Muscle layer of duodenum (tissue), 2 donors: Measurements from ENCODE around the gene NOL11.
"Not testable (repeated sequence)": the region's sequence is repeated elsewhere in the genome, so short reads cannot be mapped to it uniquely, and the experiment has no call there.

Source experiments
- H3K27ac ChIP-seq: one replicate; pipeline ENCODE4 v1.7.0; 2013; ENCODE audit warnings: mild to moderate bottlenecking, low read length
- H3K27me3 ChIP-seq: one replicate; pipeline ENCODE4 v1.7.0; 2013; ENCODE audit warnings: low read depth, mild to moderate bottlenecking, control low read depth, low read length
- H3K36me3 ChIP-seq, 2 donors: one replicate each; pipeline ENCODE4 v1.7.0; 2013; ENCODE audit warnings: low read length in 2 of 2, control low read depth in 1 of 2, mild to moderate bottlenecking in 1 of 2; ENCODE audit not compliant: insufficient read depth in 2 of 2, control insufficient read depth in 1 of 2
- H3K4me1 ChIP-seq, 2 donors: one replicate each; pipeline ENCODE4 v1.7.0; 2013; ENCODE audit warnings: low read length in 2 of 2, mild to moderate bottlenecking in 2 of 2, control low read depth in 1 of 2, moderate library complexity in 1 of 2; ENCODE audit not compliant: insufficient read depth in 2 of 2, control insufficient read depth in 1 of 2
- H3K4me3 ChIP-seq, 2 donors: one replicate each; pipeline ENCODE4 v1.7.0; 2013; ENCODE audit warnings: low read length in 2 of 2, low read depth in 1 of 2, mild to moderate bottlenecking in 1 of 2
- H3K9me3 ChIP-seq, 2 donors: one replicate each; pipeline ENCODE4 v1.7.0; 2013; ENCODE audit warnings: low read length in 2 of 2, control low read depth in 1 of 2, mild to moderate bottlenecking in 1 of 2; ENCODE audit not compliant: control insufficient read depth in 1 of 2
- donor health status: healthy.

NOL11 gene

GRCh38 chr17:67733449-67733848 is 15.7 kb downstream of the NOL11 start:
- H3K9me3 ChIP-seq, result peaks cover 0 to 4% of the 10 kb centered on the region in 2 donors
- H3K27ac ChIP-seq, result no peak overlapping the region
- no peaks in the 10 kb centered on the region for H3K27me3 ChIP-seq
- no peaks in the 10 kb centered on the region for H3K4me1 ChIP-seq
- H3K36me3 ChIP-seq, result peaks cover 49 to 69% of the 10 kb centered on the region in 2 donors
- no peak overlapping the region for H3K4me3 ChIP-seq

GRCh38 chr17:67737145-67737544 is 19.4 kb downstream of the NOL11 start:
- Histone ChIP-seq H3K4me3 (no peak overlapping the region), H3K9me3 (no peaks in the 10 kb centered on the region), H3K4me1 (no peaks in the 10 kb centered on the region), H3K27ac (no peak overlapping the region), H3K27me3 (no peaks in the 10 kb centered on the region), H3K36me3 (peaks cover 51 to 73% of the 10 kb centered on the region in 2 donors)

GRCh38 chr17:67742025-67742424 is 24.3 kb downstream of the NOL11 start:
- peaks cover 50 to 76% of the 10 kb centered on the region in 2 donors for H3K36me3 ChIP-seq
- no peak overlapping the region for H3K4me3 ChIP-seq
- no peak overlapping the region for H3K27ac ChIP-seq
- H3K27me3 ChIP-seq, result no peaks in the 10 kb centered on the region
- no peaks in the 10 kb centered on the region for H3K9me3 ChIP-seq
- H3K4me1 ChIP-seq, result no peaks in the 10 kb centered on the region

GRCh38 chr17:67746704-67747571 is 29.2 kb downstream of the NOL11 start:
- no peaks in the 10 kb centered on the region for H3K9me3 ChIP-seq
- no peaks in the 10 kb centered on the region for H3K4me1 ChIP-seq
- H3K36me3 ChIP-seq, result peaks cover 27 to 66% of the 10 kb centered on the region in 2 donors
- no peaks in the 10 kb centered on the region for H3K27me3 ChIP-seq
- H3K4me3 ChIP-seq, result no peak overlapping the region
- no peak overlapping the region for H3K27ac ChIP-seq

GRCh38 chr17:67747681-67748235 is 30.0 kb downstream of the NOL11 start:
- H3K4me3 ChIP-seq, result no peak overlapping the region
- H3K27ac ChIP-seq, result no peak overlapping the region
- H3K9me3 ChIP-seq, result no peaks in the 10 kb centered on the region
- H3K4me1 ChIP-seq, result no peaks in the 10 kb centered on the region
- peaks cover 20 to 58% of the 10 kb centered on the region in 2 donors for H3K36me3 ChIP-seq
- no peaks in the 10 kb centered on the region for H3K27me3 ChIP-seq

- H3K27ac ChIP-seq, result no peak overlapping the region
- no peaks in the 10 kb centered on the region for H3K9me3 ChIP-seq
- H3K27me3 ChIP-seq, result no peaks in the 10 kb centered on the region
- H3K4me3 ChIP-seq, result no peak overlapping the region
- peaks cover 9 to 44% of the 10 kb centered on the region in 2 donors for H3K36me3 ChIP-seq
- no peaks in the 10 kb centered on the region for H3K4me1 ChIP-seq
These were observed 32.3 kb downstream of the NOL11 start for GRCh38 chr17:67750067-67750466.

- no peaks in the 10 kb centered on the region for H3K9me3 ChIP-seq
- peaks cover 9 to 34% of the 10 kb centered on the region in 2 donors for H3K36me3 ChIP-seq
- H3K4me3 ChIP-seq, result no peak overlapping the region
- no peaks in the 10 kb centered on the region for H3K27me3 ChIP-seq
- H3K4me1 ChIP-seq, result no peaks in the 10 kb centered on the region
- H3K27ac ChIP-seq, result no peak overlapping the region
These were observed 33.7 kb downstream of the NOL11 start for GRCh38 chr17:67751101-67752074.

GRCh38 chr17:67752160-67752559 is 34.4 kb downstream of the NOL11 start:
- not testable (repeated sequence) for H3K4me1 ChIP-seq, H3K27ac ChIP-seq, H3K27me3 ChIP-seq, H3K4me3 ChIP-seq, H3K9me3 ChIP-seq
- H3K36me3 ChIP-seq, result peaks cover 9 to 31% of the 10 kb centered on the region in 2 donors

GRCh38 chr17:67753026-67753425 is 35.3 kb downstream of the NOL11 start:
- Histone ChIP-seq H3K27ac (no peak overlapping the region), H3K9me3 (no peaks in the 10 kb centered on the region), H3K4me1 (no peaks in the 10 kb centered on the region), H3K27me3 (no peaks in the 10 kb centered on the region), H3K36me3 (peaks cover 6 to 31% of the 10 kb centered on the region in 2 donors), H3K4me3 (no peak overlapping the region)

GRCh38 chr17:67754001-67754400 is 36.3 kb downstream of the NOL11 start:
- Histone ChIP-seq H3K27ac (no peak overlapping the region), H3K36me3 (peaks cover 4 to 23% of the 10 kb centered on the region in 2 donors), H3K4me1 (no peaks in the 10 kb centered on the region), H3K4me3 (no peak overlapping the region), H3K9me3 (no peaks in the 10 kb centered on the region), H3K27me3 (no peaks in the 10 kb centered on the region)

GRCh38 chr17:67754686-67755085 is 37.0 kb downstream of the NOL11 start:
- not testable (repeated sequence) for H3K4me1 ChIP-seq, H3K9me3 ChIP-seq
- H3K36me3 ChIP-seq, result peaks cover 4 to 19% of the 10 kb centered on the region in 2 donors

More at GRCh38 chr17:67754686-67755085, 37.0 kb downstream of the NOL11 start:
- not testable (repeated sequence) for H3K4me3 ChIP-seq, H3K27ac ChIP-seq, H3K27me3 ChIP-seq
